ENCODE measurements around the gene ABTB2. TPM values are rescaled to one million over a fixed set of nuclear protein-coding genes. Genes with fewer than 3 reads are reported as not detected.
"Not testable (repeated sequence)": the region's sequence is repeated elsewhere in the genome, so short reads cannot be mapped to it uniquely, and the experiment has no call there.

The ABTB2 gene
- total and polyA plus RNA-seq, 7 experiments from 2014 or later = 0.03 to 5.3 (median 0.26) TPM

GRCh38 chr11:34180814-34181165 is 177.0 kb downstream of the ABTB2 start:
- H3K9me3 ChIP-seq (ENCODE audit: control insufficient read depth in 2 of 3, low read length in 3 of 3); H3K4me1 ChIP-seq (ENCODE audit: control insufficient read depth in 2 of 2, insufficient read depth in 2 of 2, low read length in 2 of 2); H3K4me3 Mint-ChIP-seq; H3K9me3 Mint-ChIP-seq; ATAC-seq; H3K36me3 Mint-ChIP-seq; H3K4me3 ChIP-seq (ENCODE audit: low read length); CTCF ChIA-PET; H3K27ac ChIP-seq (ENCODE audit: low read depth, low read length); H3K36me3 ChIP-seq (ENCODE audit: control insufficient read depth in 2 of 3, insufficient read depth in 3 of 3, low read length in 3 of 3); intact Hi-C loops (cut with micrococcal nuclease); H3K27me3 Mint-ChIP-seq; DNase-seq; H3K27me3 ChIP-seq (ENCODE audit: control insufficient read depth in 2 of 2, insufficient read depth in 2 of 2, low read length in 2 of 2); POLR2A ChIA-PET: not testable (repeated sequence)
- Mint-ChIP-seq H3K27ac (peak overlapping the region in 1 of 9 donors; percentile 33), H3K4me1 (peaks cover 0 to 25% (median 0%) of the 10 kb centered on the region in 7 donors)

- H3K9me3 Mint-ChIP-seq = no peaks in the 10 kb centered on the region
- ATAC-seq = no peak
- no peak overlapping the region for H3K27ac Mint-ChIP-seq
- ChIA-PET POLR2A (interaction anchor here (0.6 kb wide), 1 partner anchor 93 kb away, joined by 4 read pairs; no protein-coding TSS in a partner anchor), CTCF (interaction anchor here (1.3 to 1.7 kb wide), 2 partner anchors 19 to 178 kb away, joined by 4 to 8 read pairs; partner anchors contain the start of gene ABTB2)
- H3K4me1 Mint-ChIP-seq = peaks cover 0 to 31% (median 0%) of the 10 kb centered on the region in 7 donors
- Histone ChIP-seq H3K27ac (ENCODE audit: low read depth, low read length) (no peak overlapping the region), H3K27me3 (ENCODE audit: control insufficient read depth in 2 of 2, insufficient read depth in 2 of 2, low read length in 2 of 2) (no peaks in the 10 kb centered on the region), H3K9me3 (ENCODE audit: control insufficient read depth in 2 of 3, low read length in 3 of 3) (no peaks in the 10 kb centered on the region), H3K36me3 (ENCODE audit: control insufficient read depth in 2 of 3, insufficient read depth in 3 of 3, low read length in 3 of 3) (no peaks in the 10 kb centered on the region), H3K4me1 (ENCODE audit: control insufficient read depth in 2 of 2, insufficient read depth in 2 of 2, low read length in 2 of 2) (no peaks in the 10 kb centered on the region), H3K4me3 (ENCODE audit: low read length) (no peak overlapping the region)
- no peak for DNase-seq
- intact Hi-C loops (cut with micrococcal nuclease) = no loop called here
- H3K27me3 Mint-ChIP-seq = peaks cover 0 to 3% (median 0%) of the 10 kb centered on the region in 5 donors
- H3K4me3 Mint-ChIP-seq = no peak overlapping the region
- no peaks in the 10 kb centered on the region for H3K36me3 Mint-ChIP-seq
Measured at GRCh38 chr11:34180040-34180813, 177.6 kb downstream of the ABTB2 start.

- Histone ChIP-seq H3K9me3 (ENCODE audit: control insufficient read depth in 2 of 3, low read length in 3 of 3) (no peaks in the 10 kb centered on the region), H3K4me3 (ENCODE audit: low read length) (no peak overlapping the region), H3K36me3 (ENCODE audit: control insufficient read depth in 2 of 3, insufficient read depth in 3 of 3, low read length in 3 of 3) (no peaks in the 10 kb centered on the region), H3K27me3 (ENCODE audit: control insufficient read depth in 2 of 2, insufficient read depth in 2 of 2, low read length in 2 of 2) (no peaks in the 10 kb centered on the region), H3K4me1 (ENCODE audit: control insufficient read depth in 2 of 2, insufficient read depth in 2 of 2, low read length in 2 of 2) (peaks cover 0 to 4% of the 10 kb centered on the region in 2 donors), H3K27ac (ENCODE audit: low read depth, low read length) (no peak overlapping the region)
- H3K27ac Mint-ChIP-seq = no peak overlapping the region
- intact Hi-C loops (cut with micrococcal nuclease) = loop anchor here in 1 of 2 donors (10.0 kb wide), 1 partner anchor 286 kb away; no protein-coding TSS in a partner anchor
- H3K27me3 Mint-ChIP-seq = peaks cover 0 to 3% (median 0%) of the 10 kb centered on the region in 5 donors
- no peaks in the 10 kb centered on the region for H3K36me3 Mint-ChIP-seq
- no peak overlapping the region for H3K4me3 Mint-ChIP-seq
- ATAC-seq (no peak), DNase-seq (no peak)
- POLR2A ChIA-PET = no interaction called here
- CTCF ChIA-PET = interaction anchor here (1.3 to 1.7 kb wide), 2 partner anchors 18 to 179 kb away, joined by 4 to 8 read pairs; partner anchors contain the start of gene ABTB2
- H3K9me3 Mint-ChIP-seq = no peaks in the 10 kb centered on the region
- peaks cover 0 to 38% (median 4%) of the 10 kb centered on the region in 7 donors for H3K4me1 Mint-ChIP-seq
Measured at GRCh38 chr11:34179026-34179675, 178.7 kb downstream of the ABTB2 start.

GRCh38 chr11:34178209-34178821 is 179.5 kb downstream of the ABTB2 start:
- no peak for DNase-seq
- intact Hi-C loops (cut with micrococcal nuclease) = loop anchor here in 1 of 2 donors (10.0 kb wide), 1 partner anchor 286 kb away; no protein-coding TSS in a partner anchor
- Mint-ChIP-seq H3K36me3 (no peaks in the 10 kb centered on the region), H3K9me3 (no peaks in the 10 kb centered on the region), H3K27ac (no peak overlapping the region), H3K27me3 (peaks cover 0 to 3% (median 0%) of the 10 kb centered on the region in 5 donors), H3K4me1 (peaks cover 0 to 38% (median 4%) of the 10 kb centered on the region in 7 donors), H3K4me3 (no peak overlapping the region)
- ChIA-PET CTCF (interaction anchor here (1.7 kb wide), 1 partner anchor 180 kb away, joined by 8 read pairs; the partner anchor contains the start of gene ABTB2), POLR2A (no interaction called here)
- no peaks in the 10 kb centered on the region for H3K9me3 ChIP-seq (ENCODE audit: control insufficient read depth in 2 of 3, low read length in 3 of 3)
- no peak overlapping the region for H3K27ac ChIP-seq (ENCODE audit: low read depth, low read length)
- H3K4me1 ChIP-seq (ENCODE audit: control insufficient read depth in 2 of 2, insufficient read depth in 2 of 2, low read length in 2 of 2) = peaks cover 0 to 4% of the 10 kb centered on the region in 2 donors
- no peaks in the 10 kb centered on the region for H3K27me3 ChIP-seq (ENCODE audit: control insufficient read depth in 2 of 2, insufficient read depth in 2 of 2, low read length in 2 of 2)
- no peak for ATAC-seq
- H3K4me3 ChIP-seq (ENCODE audit: low read length) = no peak overlapping the region
- H3K36me3 ChIP-seq (ENCODE audit: control insufficient read depth in 2 of 3, insufficient read depth in 3 of 3, low read length in 3 of 3) = no peaks in the 10 kb centered on the region

GRCh38 chr11:34176751-34177209 is 181.0 kb downstream of the ABTB2 start:
- Histone ChIP-seq H3K36me3 (ENCODE audit: control insufficient read depth in 2 of 3, insufficient read depth in 3 of 3, low read length in 3 of 3) (no peaks in the 10 kb centered on the region), H3K4me1 (ENCODE audit: control insufficient read depth in 2 of 2, insufficient read depth in 2 of 2, low read length in 2 of 2) (peaks cover 0 to 4% of the 10 kb centered on the region in 2 donors), H3K4me3 (ENCODE audit: low read length) (no peak overlapping the region), H3K27ac (ENCODE audit: low read depth, low read length) (no peak overlapping the region), H3K27me3 (ENCODE audit: control insufficient read depth in 2 of 2, insufficient read depth in 2 of 2, low read length in 2 of 2) (no peaks in the 10 kb centered on the region), H3K9me3 (ENCODE audit: control insufficient read depth in 2 of 3, low read length in 3 of 3) (no peaks in the 10 kb centered on the region)
- POLR2A ChIA-PET = interaction anchor here (0.6 kb wide), 1 partner anchor 162 kb away, joined by 4 read pairs; no protein-coding TSS in a partner anchor
- Mint-ChIP-seq H3K27ac (no peak overlapping the region), H3K27me3 (peaks cover 0 to 4% (median 0%) of the 10 kb centered on the region in 5 donors), H3K9me3 (no peaks in the 10 kb centered on the region), H3K4me1 (peaks cover 0 to 38% (median 4%) of the 10 kb centered on the region in 7 donors), H3K4me3 (no peak overlapping the region), H3K36me3 (no peaks in the 10 kb centered on the region)
- intact Hi-C loops (cut with micrococcal nuclease) = loop anchor here in 1 of 2 donors (10.0 kb wide), 1 partner anchor 288 kb away; no protein-coding TSS in a partner anchor
- CTCF ChIA-PET = interaction anchor here (0.7 to 1.4 kb wide), 4 partner anchors 88 to 351 kb away, joined by 3 to 4 read pairs (median 4); no protein-coding TSS in a partner anchor
- DNase-seq (no peak), ATAC-seq (no peak)
